ENCODE measurements around the gene CAMKK1. TPM values are rescaled to one million over a fixed set of nuclear protein-coding genes. Genes with fewer than 3 reads are reported as not detected.
A peak's percentile ranks its signal among the peaks of the same experiment; 100 is the strongest.
"Not testable (repeated sequence)": the region's sequence is repeated elsewhere in the genome, so short reads cannot be mapped to it uniquely, and the experiment has no call there.

The CAMKK1 gene
- total RNA-seq, 2 experiments from 2014 or later = 1.4 to 1.8 TPM

GRCh38 chr17:3845291-3845620 lies 47.6 kb downstream of the CAMKK1 start:
- peak; percentile 58 for DNase-seq
- POLR2A ChIA-PET = interaction anchor here (0.9 to 3.2 kb wide), 14 partner anchors 12 to 312 kb away, joined by 3 to 12 read pairs (median 4); partner anchors contain the start of genes CYB5D2, HASPIN and ZZEF1
- Mint-ChIP-seq H3K4me1 (peaks cover 25% of the 10 kb centered on the region), H3K27ac (peak overlapping the region; percentile 88), H3K4me3 (peak overlapping the region; percentile 95), H3K9me3 (no peaks in the 10 kb centered on the region), H3K36me3 (ENCODE audit: low read depth) (peaks cover 37% of the 10 kb centered on the region), H3K27me3 (peaks cover 6% of the 10 kb centered on the region)
- CTCF ChIA-PET = interaction anchor here (0.6 to 7.0 kb wide), 22 partner anchors 9 to 297 kb away, joined by 3 to 139 read pairs (median 7); partner anchors contain the start of genes CYB5D2, HASPIN, P2RX1 and ZZEF1

DNA sequence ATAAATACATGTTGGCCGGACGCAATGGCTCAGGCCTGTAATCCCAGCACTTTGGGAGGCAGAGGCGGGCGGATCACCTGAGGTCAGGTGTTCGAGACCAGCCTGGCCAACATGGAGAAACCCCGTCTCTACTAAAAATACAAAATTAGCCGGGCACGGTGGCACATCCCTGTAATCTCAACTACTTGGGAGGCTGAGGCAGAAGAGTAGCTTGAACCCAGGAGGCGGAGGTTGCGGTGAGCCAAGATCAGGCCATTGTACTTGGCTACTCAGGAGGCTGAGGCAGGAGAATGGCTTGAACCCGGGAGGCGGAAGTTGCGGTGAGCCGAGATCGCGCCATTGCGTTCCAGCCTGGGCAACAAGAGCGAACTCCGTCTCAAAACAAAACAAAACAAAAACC lies 48.3 kb downstream of the CAMKK1 start:
- H3K4me3 Mint-ChIP-seq = peak overlapping the region; percentile 95
- H3K27me3 Mint-ChIP-seq, H3K9me3 Mint-ChIP-seq, DNase-seq: not testable (repeated sequence)
- ChIA-PET POLR2A (interaction anchor here (1.0 to 3.2 kb wide), 8 partner anchors 13 to 299 kb away, joined by 3 to 12 read pairs (median 4); partner anchors contain the start of genes CYB5D2, HASPIN and ZZEF1), CTCF (interaction anchor here (0.6 to 7.0 kb wide), 23 partner anchors 8 to 284 kb away, joined by 3 to 139 read pairs (median 5); partner anchors contain the start of genes CAMKK1 and HASPIN)
- H3K4me1 Mint-ChIP-seq = peaks cover 26% of the 10 kb centered on the region
- H3K36me3 Mint-ChIP-seq (ENCODE audit: low read depth) = peaks cover 44% of the 10 kb centered on the region
- H3K27ac Mint-ChIP-seq = peak overlapping the region; percentile 88

- Mint-ChIP-seq H3K27ac (no peak overlapping the region), H3K4me3 (peak overlapping the region; percentile 95), H3K36me3 (ENCODE audit: low read depth) (peaks cover 47% of the 10 kb centered on the region), H3K27me3 (peaks cover 2% of the 10 kb centered on the region), H3K4me1 (peaks cover 26% of the 10 kb centered on the region), H3K9me3 (no peaks in the 10 kb centered on the region)
- ChIA-PET CTCF (interaction anchor here (0.6 to 7.0 kb wide), 21 partner anchors 13 to 232 kb away, joined by 3 to 139 read pairs (median 4); partner anchors contain the start of genes CAMKK1, CTNS, HASPIN and SHPK), POLR2A (interaction anchor here (1.1 to 3.2 kb wide), 2 partner anchors 106 to 299 kb away, joined by 4 to 12 read pairs; partner anchors contain the start of genes CYB5D2 and ZZEF1)
- DNase-seq = peak; percentile 64
These were observed 48.8 kb downstream of the CAMKK1 start for GRCh38 chr17:3843935-3844516.

DNA sequence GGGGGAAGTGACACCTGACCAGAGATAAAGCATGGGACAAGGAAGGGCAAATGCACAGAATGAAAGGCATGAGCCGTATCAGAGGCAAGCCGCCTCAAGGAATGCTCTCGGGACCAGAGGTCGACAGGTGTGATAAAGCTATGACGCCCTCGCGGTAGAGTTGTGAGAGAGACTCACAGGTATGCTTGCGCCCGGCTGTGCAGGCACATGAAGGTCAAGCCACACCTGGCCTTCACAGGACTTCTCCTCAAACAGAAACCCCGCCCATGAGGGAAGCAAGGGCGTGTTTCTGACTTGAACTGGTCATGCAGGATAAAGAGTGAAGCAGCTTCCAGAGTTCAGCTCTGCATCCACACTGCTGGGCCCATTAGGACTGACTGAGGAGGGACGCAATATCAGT lies 54.6 kb downstream of the CAMKK1 start:
- DNase-seq = no peak
- Mint-ChIP-seq H3K27me3 (no peaks in the 10 kb centered on the region), H3K27ac (no peak overlapping the region), H3K9me3 (no peaks in the 10 kb centered on the region), H3K36me3 (ENCODE audit: low read depth) (peaks cover 68% of the 10 kb centered on the region), H3K4me3 (no peak overlapping the region), H3K4me1 (peaks cover 3% of the 10 kb centered on the region)
- ChIA-PET CTCF (interaction anchor here (1.4 to 2.0 kb wide), 4 partner anchors 10 to 101 kb away, joined by 3 to 9 read pairs (median 4); no protein-coding TSS in a partner anchor), POLR2A (no interaction called here)

- POLR2A ChIA-PET = no interaction called here
- Mint-ChIP-seq H3K9me3 (no peaks in the 10 kb centered on the region), H3K4me1 (peaks cover 3% of the 10 kb centered on the region), H3K36me3 (ENCODE audit: low read depth) (peaks cover 60% of the 10 kb centered on the region), H3K27ac (no peak overlapping the region), H3K4me3 (no peak overlapping the region), H3K27me3 (no peaks in the 10 kb centered on the region)
- no peak for DNase-seq
- CTCF ChIA-PET = interaction anchor here (1.2 kb wide), 2 partner anchors 9 to 10 kb away, joined by 3 read pairs; partner anchors contain the start of gene NCBP3
These were observed 56.3 kb downstream of the CAMKK1 start for GRCh38 chr17:3836551-3836950.

- H3K36me3 Mint-ChIP-seq (ENCODE audit: low read depth) = peaks cover 52% of the 10 kb centered on the region
- no peak for DNase-seq
- H3K27ac Mint-ChIP-seq = no peak overlapping the region
- no peak overlapping the region for H3K4me3 Mint-ChIP-seq
- ChIA-PET POLR2A (no interaction called here), CTCF (interaction anchor here (1.2 to 1.6 kb wide), 4 partner anchors 9 to 97 kb away, joined by 3 to 5 read pairs (median 4); partner anchors contain the start of gene NCBP3)
- H3K27me3 Mint-ChIP-seq = no peaks in the 10 kb centered on the region
- H3K4me1 Mint-ChIP-seq = peaks cover 3% of the 10 kb centered on the region
- H3K9me3 Mint-ChIP-seq = no peaks in the 10 kb centered on the region
These were observed 57.2 kb downstream of the CAMKK1 start for GRCh38 chr17:3835410-3836229.

DNA sequence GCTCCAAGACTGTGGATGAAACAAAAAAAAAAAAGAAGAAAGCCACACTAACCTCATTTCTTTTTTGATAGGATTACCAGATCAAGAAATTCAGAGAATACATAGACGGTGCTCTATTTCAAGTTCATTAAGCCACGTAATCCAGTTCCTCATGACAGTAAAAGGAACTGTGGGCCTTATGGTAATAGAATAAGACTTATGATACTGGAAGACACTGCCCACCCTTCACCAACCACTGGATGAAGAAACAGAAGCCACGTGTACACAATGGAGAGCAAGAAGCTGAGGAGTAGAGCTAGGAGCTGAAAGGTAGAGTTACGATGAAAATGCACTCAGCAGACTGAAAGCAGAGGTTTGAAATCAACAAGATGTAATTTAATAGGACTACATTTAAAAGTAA lies 58.0 kb downstream of the CAMKK1 start:
- Mint-ChIP-seq H3K27ac (no peak overlapping the region), H3K4me3 (no peak overlapping the region), H3K27me3 (no peaks in the 10 kb centered on the region), H3K36me3 (ENCODE audit: low read depth) (peaks cover 46% of the 10 kb centered on the region), H3K4me1 (peaks cover 3% of the 10 kb centered on the region), H3K9me3 (no peaks in the 10 kb centered on the region)
- no peak for DNase-seq
- POLR2A ChIA-PET = no interaction called here
- CTCF ChIA-PET = interaction anchor here (0.7 to 1.6 kb wide), 3 partner anchors 11 to 1096 kb away, joined by 4 to 5 read pairs (median 5); partner anchors contain the start of gene NCBP3

DNA sequence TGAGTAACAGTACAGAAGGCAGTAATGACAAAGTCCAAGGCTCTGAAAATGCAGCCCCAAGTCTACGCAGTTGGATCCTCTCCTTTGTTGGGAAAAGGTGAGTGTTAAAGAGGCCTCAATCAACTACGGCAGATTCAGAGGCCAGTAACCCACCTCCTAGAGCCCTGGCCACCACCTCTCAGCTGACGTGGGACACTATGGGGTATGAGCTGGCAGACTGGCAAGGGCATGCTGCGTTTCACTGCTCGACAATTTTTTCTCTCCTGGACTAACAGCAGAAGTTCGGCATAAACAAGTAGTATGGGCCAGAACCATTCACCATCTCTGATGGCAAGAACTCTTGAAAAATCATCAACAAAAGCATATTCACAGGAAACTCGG lies 64.0 kb downstream of the CAMKK1 start:
- POLR2A ChIA-PET = interaction anchor here (1.2 to 5.0 kb wide), 2 partner anchors 17 to 90 kb away, joined by 4 to 40 read pairs; no protein-coding TSS in a partner anchor
- H3K9me3 Mint-ChIP-seq = no peaks in the 10 kb centered on the region

GRCh38 chr17:3828151-3828851 lies 64.6 kb downstream of the CAMKK1 start:
- Mint-ChIP-seq H3K9me3 (no peaks in the 10 kb centered on the region), H3K36me3 (ENCODE audit: low read depth) (peaks cover 52% of the 10 kb centered on the region), H3K4me3 (no peak overlapping the region), H3K27me3 (no peaks in the 10 kb centered on the region), H3K27ac (no peak overlapping the region), H3K4me1 (peaks cover 10% of the 10 kb centered on the region)
- ChIA-PET POLR2A (interaction anchor here (1.2 to 5.0 kb wide), 2 partner anchors 17 to 90 kb away, joined by 4 to 40 read pairs; no protein-coding TSS in a partner anchor), CTCF (interaction anchor here (1.0 to 7.1 kb wide), 14 partner anchors 10 to 145 kb away, joined by 3 to 206 read pairs (median 6); partner anchors contain the start of genes HASPIN, NCBP3 and P2RX5)
- DNase-seq = no peak

More for the DNA sequence above, 64.0 kb downstream of the CAMKK1 start:
- Mint-ChIP-seq H3K27ac (no peak overlapping the region), H3K4me1 (peaks cover 11% of the 10 kb centered on the region), H3K36me3 (ENCODE audit: low read depth) (peaks cover 54% of the 10 kb centered on the region), H3K27me3 (no peaks in the 10 kb centered on the region), H3K4me3 (no peak overlapping the region)
- CTCF ChIA-PET = interaction anchor here (1.2 to 7.1 kb wide), 10 partner anchors 9 to 146 kb away, joined by 3 to 206 read pairs (median 6); partner anchors contain the start of genes NCBP3 and P2RX5
- DNase-seq = no peak

DNA sequence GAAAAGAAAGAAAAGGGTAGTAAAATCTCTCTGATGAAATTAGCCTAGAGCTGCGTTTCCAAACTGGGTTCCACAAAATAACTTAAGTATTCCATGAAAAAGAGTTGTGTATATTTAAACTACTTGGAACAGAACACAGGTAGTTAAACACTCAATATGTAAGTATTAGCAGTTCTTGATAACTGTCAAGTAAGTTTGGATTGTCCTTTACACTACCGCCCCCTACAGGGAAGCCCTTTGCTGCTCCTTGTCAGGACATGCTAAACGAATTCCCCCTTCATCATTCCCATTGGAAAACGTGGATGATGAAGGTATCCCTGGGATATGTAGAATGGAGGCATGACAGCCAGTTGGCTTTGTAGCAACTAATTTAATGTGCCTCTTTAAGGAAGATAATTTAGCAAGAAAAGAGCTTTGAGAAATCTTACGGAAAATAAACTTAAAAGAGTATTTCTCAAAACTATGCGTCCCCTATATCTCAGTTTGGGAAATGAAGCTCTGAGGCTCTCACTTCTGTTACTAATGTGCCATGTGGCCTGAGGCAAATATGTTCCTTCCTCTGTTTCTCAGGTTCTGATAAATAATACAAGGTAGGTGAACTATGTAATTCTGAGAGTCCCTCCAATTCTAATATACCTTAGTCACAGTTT lies 65.6 kb downstream of the CAMKK1 start:
- POLR2A ChIA-PET = interaction anchor here (1.3 to 5.0 kb wide), 2 partner anchors 88 to 98 kb away, joined by 4 to 40 read pairs; no protein-coding TSS in a partner anchor
- H3K27me3 Mint-ChIP-seq = no peaks in the 10 kb centered on the region
- CTCF ChIA-PET = interaction anchor here (0.7 to 7.1 kb wide), 22 partner anchors 10 to 158 kb away, joined by 3 to 206 read pairs (median 4); partner anchors contain the start of genes EMC6, HASPIN, NCBP3 and P2RX5
- no peaks in the 10 kb centered on the region for H3K9me3 Mint-ChIP-seq
- peak; percentile 76 for DNase-seq
- peak overlapping the region; percentile 36 for H3K27ac Mint-ChIP-seq
- H3K4me1 Mint-ChIP-seq = peaks cover 9% of the 10 kb centered on the region
- peaks cover 57% of the 10 kb centered on the region for H3K36me3 Mint-ChIP-seq (ENCODE audit: low read depth)
- H3K4me3 Mint-ChIP-seq = no peak overlapping the region

DNA sequence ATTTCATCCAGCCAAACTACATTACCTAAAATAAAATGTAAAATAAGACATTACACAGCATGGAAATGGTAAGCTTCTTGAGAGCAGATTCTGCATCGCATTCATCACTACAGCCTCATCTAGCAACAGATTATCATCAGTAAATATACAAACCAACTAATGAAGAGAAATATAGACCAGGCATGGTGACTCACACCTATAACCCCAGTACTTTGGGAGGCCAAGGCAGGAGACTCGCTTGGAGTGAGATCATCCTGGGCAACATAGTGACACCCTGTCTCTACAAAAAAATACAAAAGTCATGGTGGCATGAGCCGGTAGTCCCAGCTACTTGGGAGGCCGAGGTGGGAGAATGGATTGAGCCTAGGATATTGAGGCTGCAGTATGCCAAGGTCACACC lies 66.7 kb downstream of the CAMKK1 start:
- H3K27me3 Mint-ChIP-seq = no peaks in the 10 kb centered on the region
- DNase-seq = no peak
- no peak overlapping the region for H3K27ac Mint-ChIP-seq
- H3K9me3 Mint-ChIP-seq = no peaks in the 10 kb centered on the region
- ChIA-PET CTCF (interaction anchor here (0.7 to 7.1 kb wide), 7 partner anchors 15 to 855 kb away, joined by 3 to 206 read pairs (median 7); partner anchors contain the start of gene NCBP3), POLR2A (interaction anchor here (1.3 to 5.0 kb wide), 3 partner anchors 19 to 97 kb away, joined by 3 to 40 read pairs (median 4); partner anchors contain the start of gene NCBP3)
- H3K4me1 Mint-ChIP-seq = peaks cover 9% of the 10 kb centered on the region
- H3K4me3 Mint-ChIP-seq = no peak overlapping the region
- peaks cover 68% of the 10 kb centered on the region for H3K36me3 Mint-ChIP-seq (ENCODE audit: low read depth)

All from activated CD4-positive, alpha-beta memory T cell treated with anti-CD3 and anti-CD28 coated beads, Interleukin-2, amount 10 ng/mL, durations not matched to agents 7 days and 5 days (primary cell).